NT2/D1 (cell line): ENCODE data around the gene ZNF571.

Source experiments
- SUZ12 ChIP-seq: IDR thresholded peaks from 2 replicates; pipeline ENCODE4 v1.6.1; 2011; ENCODE audit not compliant: insufficient read length, insufficient read depth; ENCODE audit errors: extremely low read depth
- YY1 ChIP-seq: IDR thresholded peaks from 2 replicates; pipeline ENCODE4 v1.6.1; 2011; ENCODE audit not compliant: insufficient read length, insufficient read depth

DNA sequence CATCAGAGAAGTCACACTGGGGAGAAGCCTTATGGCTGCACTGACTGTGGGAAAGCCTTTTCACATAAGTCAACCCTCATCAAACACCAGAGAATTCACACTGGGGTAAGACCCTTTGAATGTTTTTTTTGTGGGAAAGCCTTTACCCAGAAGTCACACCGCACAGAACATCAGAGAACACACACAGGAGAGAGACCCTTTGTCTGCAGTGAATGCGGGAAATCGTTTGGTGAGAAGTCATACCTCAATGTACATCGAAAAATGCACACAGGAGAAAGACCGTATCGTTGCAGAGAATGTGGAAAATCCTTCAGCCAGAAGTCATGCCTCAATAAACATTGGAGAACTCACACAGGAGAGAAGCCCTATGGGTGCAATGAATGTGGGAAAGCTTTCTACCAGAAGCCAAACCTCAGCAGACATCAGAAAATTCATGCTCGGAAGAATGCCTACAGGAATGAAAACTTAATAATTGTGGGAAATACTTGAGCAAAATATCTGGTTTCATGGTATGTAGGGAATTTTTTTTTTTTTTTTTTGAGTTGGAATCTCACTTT, 57.1 kb downstream of the ZNF571 start:
- TF ChIP-seq SUZ12 = no peak
- no peak for TF ChIP-seq YY1
